SK-N-SH (cell line): Measurements from ENCODE around the gene CREB5. TPM values are rescaled to one million over a fixed set of nuclear protein-coding genes. Genes with fewer than 3 reads are reported as not detected.

Source experiments
- CTCF ChIA-PET: fragments of 300-600, 350-600 bp; formaldehyde crosslinking; extraction: SDS; loops from one replicate; lab custom pipeline; 2021; lab: Yijun Ruan, JAX
- POLR2A ChIA-PET: fragments of 350-600 bp; sonication (Branson Sonifier 250); formaldehyde crosslinking; extraction: SDS; loops from one replicate; lab custom pipeline; 2020; ENCODE audit warnings: antibody characterized with exemption, inconsistent platforms; lab: Yijun Ruan, JAX
- DNase-seq: peaks from one replicate; pipeline ENCODE4 v3.0.0; 2012
- H2AFZ ChIP-seq: fragments of 200-600 bp; sonication (generic); 2 replicates; pipeline ENCODE4 v1.8.1; 2016; ENCODE audit warnings: antibody characterized with exemption, mild to moderate bottlenecking, low read depth
- H3F3A ChIP-seq: fragments of 200-600 bp; sonication (generic); replicated peaks from 2 replicates; pipeline ENCODE3; 2016; ENCODE audit warnings: antibody characterized with exemption, mild to moderate bottlenecking; ENCODE audit not compliant: insufficient read depth
- H3K27ac ChIP-seq, 2 experiments: fragments of 200-500 bp in 1 of 2; fragments of 200-600 bp in 1 of 2; sonication (Bioruptor generic) in 1 of 2; sonication (generic), shearing (Covaris generic) in 1 of 2; 2 replicates each; pipeline versions ENCODE4 v1.5.1 to v1.6.1; 2014 to 2016; ENCODE audit warnings: low read depth in 2 of 2, inconsistent platforms in 1 of 2, low read length in 1 of 2, mild to moderate bottlenecking in 1 of 2, mixed read lengths in 1 of 2
- H3K27me3 ChIP-seq: fragments of 200-600 bp; sonication (generic), shearing (Covaris generic); 2 replicates; pipeline ENCODE4 v1.6.1; 2016; ENCODE audit warnings: mixed run types; ENCODE audit not compliant: insufficient read depth
- H3K36me3 ChIP-seq, 2 experiments: fragments of 200-500 bp in 1 of 2; fragments of 200-600 bp in 1 of 2; sonication (Bioruptor generic) in 1 of 2; sonication (generic) in 1 of 2; replicated peaks in 1 of 2; 2 replicates each; pipeline versions ENCODE3 to v1.5.1; 2014 to 2016; ENCODE audit warnings: low read length in 1 of 2, mild to moderate bottlenecking in 1 of 2; ENCODE audit not compliant: insufficient read depth in 2 of 2, control insufficient read depth in 1 of 2
- H3K4me1 ChIP-seq, 2 experiments: fragments of 200-500 bp in 1 of 2; fragments of 200-600 bp in 1 of 2; sonication (Bioruptor generic) in 1 of 2; sonication (generic), shearing (Covaris generic) in 1 of 2; 2 replicates each; pipeline versions ENCODE4 v1.5.1 to v1.6.1; 2014 to 2016; ENCODE audit warnings: low read depth in 1 of 2, low read length in 1 of 2, mixed run types in 1 of 2; ENCODE audit not compliant: insufficient read depth in 2 of 2, control insufficient read depth in 1 of 2
- H3K4me2 ChIP-seq: fragments of 200-600 bp; sonication (generic), shearing (Covaris generic); 2 replicates; pipeline ENCODE4 v1.6.1; 2017; ENCODE audit warnings: mixed run types
- H3K4me3 ChIP-seq, 2 experiments: fragments of 200-500 bp in 1 of 2; fragments of 200-600 bp in 1 of 2; sonication (Bioruptor generic) in 1 of 2; sonication (generic), shearing (Covaris generic) in 1 of 2; 2 replicates each; pipeline versions ENCODE4 v1.5.1 to v1.8.1; 2014 to 2016; ENCODE audit warnings: low read depth in 2 of 2, inconsistent platforms in 1 of 2, low read length in 1 of 2, mild to moderate bottlenecking in 1 of 2, mixed read lengths in 1 of 2, moderate library complexity in 1 of 2
- H3K79me2 ChIP-seq: fragments of 200-600 bp; sonication (generic); 2 replicates; pipeline ENCODE4 v1.8.1; 2017; ENCODE audit warnings: mild to moderate bottlenecking; ENCODE audit not compliant: insufficient read depth
- H3K9ac ChIP-seq: fragments of 200-600 bp; sonication (generic); 2 replicates; pipeline ENCODE4 v1.6.1; 2017; ENCODE audit warnings: mixed run types
- H3K9me2 ChIP-seq: fragments of 200-600 bp; sonication (generic); 2 replicates; pipeline ENCODE4 v1.6.1; 2017; ENCODE audit warnings: mixed run types
- H3K9me3 ChIP-seq: fragments of 200-600 bp; sonication (generic); 2 replicates; pipeline ENCODE4 v1.6.1; 2017; ENCODE audit warnings: mixed run types, mild to moderate bottlenecking, moderate library complexity
- H4K20me1 ChIP-seq: fragments of 200-600 bp; sonication (generic); 2 replicates; pipeline ENCODE4 v1.6.1; 2017; ENCODE audit warnings: mild to moderate bottlenecking, mixed run types; ENCODE audit not compliant: insufficient read depth
- ELF1 ChIP-seq: IDR thresholded peaks from 2 replicates; pipeline ENCODE4 v1.4.0; 2012
- EP300 ChIP-seq, 2 experiments: IDR thresholded peaks; 2 replicates each; pipeline versions ENCODE4 v1.4.0 to v1.6.1; 2012; ENCODE audit warnings: borderline replicate concordance in 1 of 2, low read depth in 1 of 2, low read length in 1 of 2
- EZH2phosphoT487 ChIP-seq: fragments of 200-600 bp; sonication (generic); IDR thresholded peaks from 2 replicates; pipeline ENCODE4 v1.6.1; 2017; ENCODE audit warnings: low read depth, mixed run types, mild to moderate bottlenecking, antibody characterized with exemption, moderate library complexity, borderline replicate concordance
- FOSL2 ChIP-seq: IDR thresholded peaks from 2 replicates; pipeline ENCODE4 v1.4.0; 2012; ENCODE audit warnings: low read depth, mild to moderate bottlenecking, moderate library complexity, borderline replicate concordance
- FOXJ3 ChIP-seq: sonication (generic); formaldehyde crosslinking; IDR thresholded peaks from 2 replicates; pipeline ENCODE4 v1.5.1; 2020; ENCODE audit warnings: mild to moderate bottlenecking, missing genetic modification reagents
- GABPA ChIP-seq: IDR thresholded peaks from 2 replicates; pipeline ENCODE4 v1.4.0; 2012; ENCODE audit warnings: low read depth, mild to moderate bottlenecking
- IRF3 ChIP-seq: fragments of 150-350 bp; IDR thresholded peaks from 2 replicates; pipeline ENCODE4 v1.6.1; 2016; ENCODE audit warnings: mild to moderate bottlenecking, low read depth, low read length
- JUND ChIP-seq: IDR thresholded peaks from 2 replicates; pipeline ENCODE4 v1.4.0; 2012
- MAX ChIP-seq: IDR thresholded peaks from 2 replicates; pipeline ENCODE4 v1.4.0; 2012; ENCODE audit warnings: low read depth
- MXI1 ChIP-seq: IDR thresholded peaks from 2 replicates; pipeline ENCODE4 v1.6.1; 2012; ENCODE audit warnings: mild to moderate bottlenecking, low read depth, low read length, improper control_type of control experiment
- RAD21 ChIP-seq: IDR thresholded peaks from 2 replicates; pipeline ENCODE4 v1.6.1; 2012; ENCODE audit warnings: mild to moderate bottlenecking, low read length
- REST ChIP-seq: IDR thresholded peaks from 2 replicates; pipeline ENCODE4 v1.6.1; 2012; ENCODE audit warnings: mild to moderate bottlenecking, low read depth, low read length, moderate library complexity
- RXRA ChIP-seq: IDR thresholded peaks from 2 replicates; pipeline ENCODE4 v1.4.0; 2012; ENCODE audit warnings: low read depth, mild to moderate bottlenecking, borderline replicate concordance
- SMC3 ChIP-seq: IDR thresholded peaks from 2 replicates; pipeline ENCODE4 v1.6.1; 2012; ENCODE audit warnings: low read depth, low read length, improper control_type of control experiment
- TCF12 ChIP-seq: IDR thresholded peaks from 2 replicates; pipeline ENCODE4 v1.4.0; 2012
- TEAD4 ChIP-seq: IDR thresholded peaks from 2 replicates; pipeline ENCODE4 v1.4.0; 2012; ENCODE audit warnings: mild to moderate bottlenecking, borderline replicate concordance; ENCODE audit not compliant: insufficient read depth
- USF1 ChIP-seq: IDR thresholded peaks from 2 replicates; pipeline ENCODE4 v1.4.0; 2012; ENCODE audit warnings: low read depth, borderline replicate concordance
- YY1 ChIP-seq: IDR thresholded peaks from 2 replicates; pipeline ENCODE4 v1.4.0; 2012; ENCODE audit warnings: low read depth, mild to moderate bottlenecking
- ZBTB33 ChIP-seq: IDR thresholded peaks from 2 replicates; pipeline ENCODE4 v1.4.0; 2012; ENCODE audit warnings: low read depth, borderline replicate concordance
- WGBS: methylation state at CpG from one replicate; pipeline ENCODE4 v1.1.6; 2017; ENCODE audit warnings: low lambda C conversion rate; 5-methylcytosine and 5-hydroxymethylcytosine counted together
- polyA plus RNA-seq, 3 experiments: library from polyadenylated mRNA; depleted of rRNA; stranded (reverse); fragments of >200 nt; gene quantifications; 2 replicates each; pipeline ENCODE4 v1.2.3, GENCODE V29; 2012

The CREB5 gene
- polyA plus RNA-seq, 1 of the 3 experiments (the other 2 are of a cell fraction), result 19.3 TPM

GRCh38 chr7:28747404-28747803 lies 335.1 kb downstream of the CREB5 start:
- DNase-seq, result no peak
- Histone ChIP-seq H2AFZ (no peak overlapping the region), H3K9ac (no peak overlapping the region), H3F3A (peaks cover 16% of the 10 kb centered on the region), H3K9me2 (no peaks in the 10 kb centered on the region), H3K36me3 (no peaks in the 10 kb centered on the region), H3K4me3 (no peak overlapping the region), H3K9me3 (no peaks in the 10 kb centered on the region), H3K4me2 (no peak overlapping the region), H3K27me3 (no peaks in the 10 kb centered on the region), H3K27ac (peak overlapping the region in 1 of 2 experiments; percentile 35; a peak in 1 of 4 replicates), H3K4me1 (peaks cover 15 to 22% of the 10 kb centered on the region in 2 experiments), H3K79me2 (no peaks in the 10 kb centered on the region), H4K20me1 (no peaks in the 10 kb centered on the region)
- CTCF ChIA-PET, result interaction anchor here (0.8 to 1.8 kb wide), 5 partner anchors 8 to 318 kb away, joined by 3 to 7 read pairs (median 3); no protein-coding TSS in a partner anchor
- TF ChIP-seq JUND (no peak), USF1 (no peak), ZBTB33 (no peak), FOSL2 (no peak), GABPA (no peak), YY1 (no peak), RXRA (no peak), RAD21 (no peak), SMC3 (no peak), MXI1 (no peak), TCF12 (no peak), EP300 (IDR thresholded peaks at IDR 0.05; ENCODE audit: borderline replicate concordance in 1 of 2, low read depth in 1 of 2, low read length in 1 of 2) (no peak), ELF1 (no peak), FOXJ3 (CRISPR knock-in tag) (no peak)
- POLR2A ChIA-PET, result no interaction called here
- WGBS, result 69% methylated on average over 5 of the region's 5 CpGs

- H4K20me1 ChIP-seq, result no peaks in the 10 kb centered on the region
- H3K4me3 ChIP-seq, result no peak overlapping the region
- H2AFZ ChIP-seq, result no peak overlapping the region
- 87% methylated on average over 3 of the region's 3 CpGs for WGBS
- no peak overlapping the region for H3K9ac ChIP-seq
- DNase-seq, result peak; percentile 58
- CTCF ChIA-PET, result interaction anchor here (0.8 to 1.8 kb wide), 5 partner anchors 8 to 318 kb away, joined by 3 to 7 read pairs (median 3); no protein-coding TSS in a partner anchor
- peak overlapping the region in 1 of 2 experiments; percentile 35; a peak in 2 of 4 replicates for H3K27ac ChIP-seq
- no peaks in the 10 kb centered on the region for H3K9me3 ChIP-seq
- POLR2A ChIA-PET, result no interaction called here
- H3K9me2 ChIP-seq, result no peaks in the 10 kb centered on the region
- H3K36me3 ChIP-seq, result no peaks in the 10 kb centered on the region
- H3K4me1 ChIP-seq, result peaks cover 15 to 22% of the 10 kb centered on the region in 2 experiments
- H3K4me2 ChIP-seq, result no peak overlapping the region
- peaks cover 16% of the 10 kb centered on the region for H3F3A ChIP-seq
- H3K79me2 ChIP-seq, result no peaks in the 10 kb centered on the region
- H3K27me3 ChIP-seq, result no peaks in the 10 kb centered on the region
- TF ChIP-seq JUND (no peak), USF1 (no peak), RAD21 (peak; percentile 13; the same call in 1 of the 2 replicates), REST (no peak), TEAD4 (no peak), FOXJ3 (CRISPR knock-in tag) (no peak), EZH2phosphoT487 (no peak), MAX (no peak), IRF3 (no peak), TCF12 (no peak), GABPA (no peak)
Observed at GRCh38 chr7:28747854-28748253, 335.5 kb downstream of the CREB5 start.
